Esophagus mucosa (tissue), 1 donor: Measurements from ENCODE around the gene FANK1. TPM values are rescaled to one million over a fixed set of nuclear protein-coding genes. Genes with fewer than 3 reads are reported as not detected.

Source experiments
- ATAC-seq: fragments of 200-7000 bp; cut with Tn5 transposase; one replicate; pipeline ENCODE4 v1.9.1; 2020
- total RNA-seq: library from RNA; stranded (reverse); gene quantifications from one replicate; pipeline ENCODE4 v1.2.4, GENCODE V29; 2023
- donor health status: DM: yes; HTN: yes; CAD: no.

The FANK1 gene
- total RNA-seq, 1 donor from 2014 or later: 3.2 TPM

DNA sequence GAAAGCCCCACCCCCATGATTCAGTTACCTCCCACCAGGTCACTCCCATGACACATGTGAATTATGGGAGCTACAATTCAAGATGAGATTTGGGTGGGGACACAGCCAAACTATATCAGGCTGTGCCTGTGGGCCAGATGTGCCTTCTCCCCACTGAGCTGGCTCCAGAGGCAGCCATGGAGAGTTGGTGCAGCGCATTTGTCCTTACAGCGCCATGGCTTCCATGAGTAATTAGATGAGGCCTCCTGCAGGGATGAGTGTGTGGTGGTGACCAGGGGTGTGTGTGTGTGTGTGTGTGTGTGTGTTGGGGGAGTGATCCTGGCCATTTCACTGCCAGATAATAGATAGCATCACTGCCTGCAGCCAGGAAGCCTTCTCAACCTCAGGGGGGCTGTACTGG lies 94.6 kb downstream of the FANK1 start:
- no peak for ATAC-seq

DNA sequence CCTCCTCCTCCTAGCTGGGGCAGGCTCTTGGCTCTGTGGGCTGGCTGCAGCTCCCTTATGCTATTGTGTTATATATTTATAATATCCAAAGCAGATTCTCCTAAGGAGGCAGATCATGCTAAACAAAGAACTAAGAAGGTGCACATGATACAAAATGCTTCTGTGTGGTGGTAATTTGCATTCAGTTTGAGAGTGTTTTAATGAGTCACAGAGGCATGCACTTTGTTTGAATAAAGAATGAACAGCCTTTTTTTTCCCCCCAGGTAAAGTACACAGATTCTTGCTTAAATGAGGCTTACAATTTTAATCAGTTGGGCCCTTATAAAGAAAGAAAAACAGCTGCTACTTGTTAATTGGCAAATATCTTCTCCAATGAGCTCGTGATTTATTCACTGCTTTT lies 95.0 kb downstream of the FANK1 start:
- no peak for ATAC-seq

DNA sequence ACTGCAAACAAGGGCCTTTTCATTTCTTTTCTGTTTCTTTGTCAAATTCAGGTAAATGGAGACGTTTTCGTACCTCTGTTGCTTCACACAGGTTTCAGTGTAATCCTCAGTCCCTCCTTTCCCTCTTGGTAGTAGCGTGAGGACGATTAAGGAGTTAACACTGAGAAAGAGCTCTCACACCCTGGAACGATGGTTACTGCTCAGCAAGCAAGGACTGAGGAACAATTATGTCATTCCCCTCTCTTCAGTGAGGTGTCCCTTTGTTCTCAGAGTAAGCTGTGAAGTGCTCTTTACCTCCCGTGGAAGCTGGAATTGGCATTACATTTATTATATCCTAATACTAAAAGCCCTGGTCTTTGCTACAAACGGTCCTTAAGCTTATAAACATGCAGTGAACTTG lies 95.9 kb downstream of the FANK1 start:
- ATAC-seq: no peak

DNA sequence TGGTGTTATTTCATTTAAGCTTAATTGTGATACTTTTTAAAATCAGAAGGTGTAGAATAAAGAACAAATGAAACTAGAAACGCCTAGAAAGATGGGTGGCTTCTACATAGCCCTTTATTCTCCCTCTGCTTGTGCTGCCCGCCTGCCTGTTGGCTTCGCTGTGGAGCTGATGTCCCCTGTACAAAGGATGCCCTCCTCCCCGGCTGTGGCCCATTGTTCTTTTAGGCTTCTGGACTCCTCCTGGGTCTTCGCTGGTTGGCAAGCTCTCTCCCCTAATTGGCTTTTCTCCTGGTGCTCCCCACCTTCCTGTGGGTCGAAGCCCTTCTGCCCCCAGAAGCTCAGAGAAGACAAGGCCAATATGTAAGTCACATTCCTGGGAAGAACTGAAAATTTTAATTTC lies 98.2 kb downstream of the FANK1 start:
- no peak for ATAC-seq

DNA sequence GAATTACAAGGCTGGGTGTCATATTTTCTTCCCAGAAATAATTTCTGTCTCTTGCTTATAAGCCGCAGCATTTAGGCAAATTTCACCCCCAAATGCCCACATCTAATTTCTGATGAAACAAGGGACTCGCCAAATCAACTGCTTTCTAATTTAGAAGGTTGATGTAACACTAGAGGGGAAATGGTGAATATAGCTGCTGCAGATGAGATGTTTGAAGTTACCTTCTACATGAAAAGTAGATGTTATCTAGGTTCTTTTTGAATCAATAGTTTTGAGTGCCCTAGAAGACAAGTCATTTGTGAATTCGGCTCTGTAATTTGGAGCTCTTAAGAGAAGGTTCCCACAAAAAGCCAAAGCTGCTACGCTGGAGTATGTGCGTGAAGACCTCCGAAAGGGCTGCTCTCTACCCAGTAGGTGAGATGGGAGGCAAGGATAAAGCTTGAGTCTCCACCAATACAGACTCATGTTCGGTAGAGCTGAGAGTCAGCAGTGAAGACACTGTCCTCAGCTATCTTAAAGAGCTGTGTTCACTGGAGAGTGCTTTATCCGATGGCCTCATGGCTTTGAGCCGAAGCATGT lies 99.5 kb downstream of the FANK1 start:
- no peak for ATAC-seq

DNA sequence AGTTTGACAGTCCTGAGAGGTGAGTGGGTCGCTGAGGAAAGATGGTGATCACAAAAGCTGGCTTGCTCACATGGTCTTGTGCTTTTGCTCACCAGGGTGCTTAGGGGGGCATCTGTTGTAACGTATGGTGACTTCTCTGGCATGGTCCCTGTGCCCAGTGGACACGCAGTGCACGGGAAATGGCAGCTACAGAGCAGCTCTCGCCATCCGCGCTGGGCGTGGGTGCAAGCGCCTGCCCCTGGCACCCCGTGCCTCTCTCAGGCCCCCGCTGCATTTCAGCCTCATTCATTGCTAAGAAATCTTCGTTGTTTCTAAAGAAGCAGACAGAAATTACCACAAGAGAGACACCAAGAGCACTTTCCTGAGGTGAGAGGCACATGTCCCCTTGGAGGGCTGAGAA lies 101.2 kb downstream of the FANK1 start:
- ATAC-seq: no peak

DNA sequence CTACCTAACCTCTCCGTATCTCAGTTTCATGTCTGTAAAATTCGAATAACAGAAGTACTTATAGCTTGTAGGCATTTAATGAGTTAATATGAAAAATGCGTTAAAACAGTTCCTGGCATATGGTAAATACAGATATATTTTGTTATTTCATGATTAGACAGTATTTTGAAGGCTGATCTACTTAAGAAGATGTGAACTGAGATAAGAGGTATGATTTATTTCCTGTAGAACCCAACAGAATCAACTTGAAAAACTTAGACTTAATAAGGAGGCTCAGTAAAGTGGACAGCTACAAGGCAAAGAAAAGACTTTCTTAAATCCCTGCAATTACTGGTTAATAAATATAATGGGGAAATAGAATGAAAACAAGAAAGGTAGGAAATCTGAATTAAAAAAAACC lies 103.3 kb downstream of the FANK1 start:
- no peak for ATAC-seq

DNA sequence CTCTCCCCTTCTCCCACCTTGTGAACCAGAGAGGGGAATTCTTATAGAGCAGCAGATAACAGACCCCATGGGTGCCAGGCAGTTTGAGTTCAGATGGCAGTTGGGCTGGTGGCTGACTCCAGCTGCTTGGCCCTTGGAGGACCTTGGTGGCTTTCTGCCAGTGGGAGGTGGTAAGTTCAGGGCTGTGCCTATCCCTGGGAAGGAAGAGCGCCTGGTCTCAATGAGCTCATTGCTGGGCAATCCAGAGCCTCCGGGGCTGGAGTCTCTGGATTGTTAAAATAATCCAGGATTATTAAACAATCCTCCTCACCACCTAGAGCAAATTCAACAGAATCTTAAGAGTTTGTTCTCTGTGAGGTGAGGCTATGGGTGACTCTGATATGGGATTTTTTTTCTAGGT lies 105.2 kb downstream of the FANK1 start:
- ATAC-seq: no peak

DNA sequence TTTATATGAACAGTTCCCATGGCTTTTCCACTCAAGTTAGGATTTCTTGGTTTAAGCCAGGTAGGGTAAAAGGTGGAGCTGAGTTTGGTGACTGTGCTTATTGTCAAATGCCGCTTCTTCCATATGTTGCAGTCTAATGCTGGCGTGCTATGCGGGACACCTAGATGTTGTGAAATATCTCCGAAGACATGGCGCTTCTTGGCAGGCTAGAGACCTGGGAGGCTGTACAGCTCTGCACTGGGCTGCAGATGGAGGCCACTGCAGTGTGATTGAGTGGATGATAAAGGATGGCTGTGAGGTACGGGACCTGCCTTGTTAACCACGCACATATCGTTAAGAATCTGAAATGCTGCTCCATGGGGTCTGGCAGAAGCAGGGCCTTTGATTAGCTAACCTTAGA lies 108.4 kb downstream of the FANK1 start:
- ATAC-seq: no peak

DNA sequence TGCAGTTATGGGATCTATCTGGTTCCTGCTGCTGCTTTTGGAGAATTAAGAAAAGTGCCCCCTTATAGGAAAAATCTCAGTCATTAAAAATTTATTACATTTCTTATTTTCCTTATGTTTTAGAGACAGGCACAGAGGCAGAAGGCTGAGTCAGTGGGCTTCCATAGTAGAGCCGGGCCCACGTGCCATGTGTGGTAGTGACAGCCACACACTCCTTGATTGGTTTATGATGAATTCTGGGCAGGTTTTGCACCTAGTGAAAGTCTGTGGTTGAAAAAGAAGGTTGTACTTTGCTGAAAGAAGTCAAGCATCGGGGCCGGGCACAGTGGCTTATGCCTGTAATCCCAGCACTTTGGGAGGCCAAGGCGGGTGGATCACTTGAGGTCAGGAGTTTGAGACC lies 109.9 kb downstream of the FANK1 start:
- ATAC-seq: no peak

DNA sequence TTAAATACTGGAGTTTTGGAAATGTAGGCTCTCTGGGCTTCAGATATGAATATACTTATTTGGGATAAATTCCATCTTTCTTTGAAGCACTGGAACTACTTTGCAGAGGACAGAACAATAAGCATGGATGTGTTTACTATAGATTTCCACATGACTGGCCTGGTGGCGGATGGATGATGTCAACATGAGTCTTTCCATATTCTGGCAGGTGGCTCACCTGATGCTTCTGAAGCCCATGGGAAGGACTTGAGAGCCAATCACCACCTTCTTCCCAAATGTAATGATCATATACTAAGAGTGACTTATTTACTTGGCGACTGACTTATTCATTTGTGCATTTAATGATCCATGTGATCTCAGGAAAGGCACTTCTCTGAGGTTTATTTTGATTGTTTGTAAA lies 110.5 kb downstream of the FANK1 start:
- no peak for ATAC-seq

DNA sequence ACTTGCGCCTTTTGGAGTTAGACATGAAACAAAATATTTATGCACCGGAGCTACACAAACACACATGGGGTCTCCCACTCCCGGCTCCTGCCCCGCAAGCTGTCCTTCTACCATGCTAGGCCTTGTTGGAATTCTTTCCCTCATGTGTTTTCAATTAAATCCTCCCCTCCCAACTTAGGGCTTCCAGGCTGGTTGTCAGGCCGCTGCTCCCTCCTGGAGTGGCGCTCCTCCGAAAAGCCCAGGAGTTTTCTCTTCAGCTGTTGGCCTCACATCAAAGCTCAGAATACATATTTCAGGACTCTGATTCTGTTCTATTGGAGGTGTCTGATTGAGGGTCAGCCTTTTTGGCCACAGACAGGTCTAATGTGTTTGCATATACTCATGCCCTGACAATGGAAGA lies 113.3 kb downstream of the FANK1 start:
- ATAC-seq: no peak

DNA sequence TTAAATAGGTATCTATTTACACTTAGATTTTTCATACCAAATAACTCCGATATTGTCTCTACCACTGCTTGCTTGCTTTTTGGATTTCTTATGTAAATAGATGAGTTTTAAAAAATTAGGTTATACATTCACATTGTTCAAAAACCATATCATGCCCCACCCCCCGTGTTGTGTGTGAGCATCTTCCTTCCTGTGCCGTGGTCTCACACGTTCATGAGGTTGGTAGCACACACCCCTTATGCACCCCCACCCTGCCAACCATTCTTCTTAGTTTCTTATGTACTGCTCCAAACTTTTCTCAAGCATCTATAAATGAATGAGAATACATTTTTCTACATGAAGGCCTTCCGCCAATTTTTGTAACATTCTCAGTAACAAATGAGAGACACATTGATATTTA lies 115.6 kb downstream of the FANK1 start:
- ATAC-seq: no peak

DNA sequence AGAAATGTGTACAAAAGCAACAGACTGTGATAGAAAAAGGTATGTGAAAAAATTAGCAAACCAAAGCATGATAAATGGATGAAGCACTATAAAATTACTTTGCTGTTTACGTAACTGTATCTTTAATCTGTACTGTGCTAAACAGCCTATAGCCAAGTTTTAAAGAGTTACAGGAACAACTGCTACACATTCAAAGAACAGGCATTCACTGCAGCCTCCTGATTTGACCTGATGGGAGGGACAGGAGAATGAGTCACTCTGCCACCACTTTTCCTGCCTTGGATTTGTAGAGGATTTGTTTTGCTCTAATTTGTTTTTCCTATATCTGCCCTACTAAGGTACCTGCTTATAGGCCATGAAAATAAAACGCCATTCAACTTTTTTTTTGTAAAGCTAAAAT lies 116.1 kb downstream of the FANK1 start:
- no peak for ATAC-seq

DNA sequence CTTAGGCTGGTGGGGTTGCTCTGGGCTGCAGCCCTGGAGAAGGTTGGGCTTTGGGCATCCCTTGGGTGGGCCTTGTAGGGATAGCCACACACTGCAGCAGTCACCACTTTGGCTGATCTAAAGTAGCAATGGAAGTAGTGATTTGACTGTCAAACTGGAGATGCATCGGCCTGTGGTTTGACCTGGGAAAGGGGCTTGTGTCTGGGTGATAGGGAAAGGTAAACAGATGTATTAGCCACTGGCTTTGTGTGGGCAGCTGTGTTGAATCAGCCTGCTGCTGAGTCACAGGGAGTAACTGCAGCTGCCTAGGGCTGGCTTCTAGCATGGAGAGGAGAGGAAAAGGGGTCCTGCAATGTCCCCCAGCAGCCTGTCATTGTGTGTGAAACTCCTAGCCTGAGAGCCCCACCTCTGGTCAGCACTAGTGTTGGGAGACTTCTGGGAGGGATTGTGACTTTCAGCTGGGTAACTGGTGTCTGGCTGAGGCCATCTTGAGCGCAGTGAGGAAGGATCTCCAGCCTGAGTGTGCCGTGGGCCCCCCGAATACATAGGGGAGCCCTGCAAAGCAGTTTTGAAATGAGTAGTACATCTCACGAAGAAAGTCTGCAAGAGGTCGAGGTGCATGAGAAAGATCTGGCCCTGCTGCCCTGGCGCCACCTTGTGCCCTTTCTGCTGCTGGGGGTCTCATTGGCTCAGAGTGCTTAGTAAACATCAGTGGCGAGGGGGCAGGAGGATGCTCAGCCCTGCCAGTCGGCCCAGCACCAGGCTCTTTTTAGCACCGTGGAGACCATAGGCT lies 117.3 kb downstream of the FANK1 start:
- ATAC-seq: no peak

DNA sequence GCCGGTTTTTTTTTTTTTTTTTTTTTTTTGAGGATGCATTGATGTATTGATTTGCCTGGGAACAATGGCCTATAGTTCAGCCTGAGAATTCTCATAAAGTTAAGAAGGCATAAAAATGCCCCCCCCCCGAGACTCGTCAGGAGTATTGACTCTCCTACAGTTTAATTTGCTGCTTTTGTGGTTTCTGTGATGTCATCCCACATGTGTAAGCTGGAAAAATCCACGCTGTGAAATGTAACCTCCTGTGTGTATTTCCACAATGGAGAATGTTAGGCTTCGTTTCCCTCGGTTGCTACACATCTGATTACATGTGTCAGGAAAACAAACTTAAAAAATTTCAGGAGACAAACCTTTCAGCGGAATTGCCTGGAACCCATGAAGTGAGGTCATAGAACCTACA lies 117.9 kb downstream of the FANK1 start:
- no peak for ATAC-seq

DNA sequence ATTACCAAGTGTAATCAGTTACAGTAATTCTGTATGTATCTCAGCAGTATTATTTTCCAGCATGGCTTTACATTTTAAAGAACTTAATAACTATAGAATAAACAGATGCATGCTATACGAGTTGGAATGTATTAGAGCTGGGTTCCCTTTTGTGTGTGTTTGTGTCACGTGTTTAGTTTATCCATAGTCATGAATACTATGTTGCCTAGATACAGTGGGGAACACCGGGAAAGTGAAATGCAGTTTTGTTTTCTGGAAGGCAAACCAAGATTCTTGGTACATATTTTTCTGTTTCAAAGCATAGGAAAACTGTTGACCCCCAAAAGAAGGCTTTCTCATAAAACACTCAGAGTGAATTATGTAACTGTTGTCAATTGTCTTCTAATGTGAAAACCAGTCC lies 119.0 kb downstream of the FANK1 start:
- no peak for ATAC-seq

DNA sequence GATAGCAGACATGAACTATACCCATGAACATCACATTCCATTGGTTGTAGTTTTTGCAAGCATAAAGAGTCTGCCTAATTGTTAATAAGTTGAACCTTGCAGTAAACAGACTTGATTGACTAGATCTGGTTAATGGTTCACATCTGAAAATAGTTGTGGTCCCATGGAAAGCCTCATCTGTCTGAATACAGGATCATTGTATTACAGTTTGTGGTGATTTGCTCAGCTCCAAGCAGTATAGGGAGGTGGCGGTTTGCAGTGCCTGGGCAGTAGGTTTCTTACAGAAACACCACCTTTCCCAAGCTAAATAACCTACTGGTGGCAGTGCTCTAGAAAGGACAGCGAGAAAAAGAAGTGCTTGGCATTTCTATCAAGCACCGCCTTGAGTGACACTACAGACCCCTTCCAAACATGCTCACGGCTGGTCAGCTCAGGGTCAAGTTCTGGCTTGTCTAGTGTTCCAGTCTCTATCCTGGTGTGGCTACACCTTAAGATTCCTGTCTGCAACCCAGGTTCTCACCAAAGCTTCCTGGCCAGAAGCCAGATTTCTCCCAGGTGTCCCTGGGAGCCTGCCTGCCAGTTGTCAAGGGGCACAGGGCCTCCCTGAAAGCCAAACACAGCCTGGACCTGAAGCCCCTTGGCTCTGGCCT lies 119.9 kb downstream of the FANK1 start:
- ATAC-seq: no peak

DNA sequence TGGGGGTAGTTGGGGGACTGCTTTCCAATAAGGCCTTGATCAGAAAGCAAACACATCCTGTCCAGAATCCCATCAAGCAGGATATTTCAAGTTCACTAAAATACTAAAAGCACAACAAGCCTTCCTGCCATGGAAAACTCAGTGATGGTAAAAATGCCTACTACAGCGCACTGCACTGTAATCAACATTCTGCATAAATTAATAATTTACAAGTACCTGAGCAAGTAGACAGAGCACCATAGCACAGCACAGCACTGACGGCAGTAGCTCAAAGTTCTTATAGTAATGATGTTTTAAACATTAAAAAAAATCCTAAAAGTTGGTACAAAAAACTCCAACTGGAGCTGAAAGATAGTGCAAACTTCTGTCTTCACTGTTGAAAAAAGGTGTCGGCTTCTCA lies 120.5 kb downstream of the FANK1 start:
- ATAC-seq: no peak

DNA sequence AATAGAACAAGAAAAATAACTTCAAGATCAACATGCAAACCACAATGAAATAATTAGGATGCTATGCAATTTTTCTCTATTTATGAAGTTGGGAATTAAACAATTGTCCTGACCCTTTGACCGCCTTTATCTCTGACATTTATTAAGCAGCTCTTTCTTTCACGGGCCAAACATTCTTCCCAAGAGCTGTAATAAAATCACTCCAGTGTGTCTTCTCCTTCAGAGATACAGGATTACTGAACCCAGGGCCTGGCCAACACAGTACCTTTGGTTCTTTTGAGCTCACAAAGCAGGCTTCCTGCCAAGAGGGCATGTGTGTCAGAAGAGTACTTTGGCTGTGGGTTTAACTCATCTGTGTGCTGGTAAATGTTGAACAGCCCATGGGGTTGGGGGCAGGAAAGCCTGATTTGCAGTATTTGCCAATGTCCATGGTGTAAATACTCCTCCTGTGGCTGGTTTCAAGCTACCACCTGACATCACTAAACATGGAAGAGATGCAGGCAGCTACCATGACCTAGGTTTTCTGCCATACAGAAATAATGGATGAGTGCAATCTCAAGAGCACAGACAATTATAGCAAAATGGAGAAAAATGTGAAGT lies 121.7 kb downstream of the FANK1 start:
- no peak for ATAC-seq

DNA sequence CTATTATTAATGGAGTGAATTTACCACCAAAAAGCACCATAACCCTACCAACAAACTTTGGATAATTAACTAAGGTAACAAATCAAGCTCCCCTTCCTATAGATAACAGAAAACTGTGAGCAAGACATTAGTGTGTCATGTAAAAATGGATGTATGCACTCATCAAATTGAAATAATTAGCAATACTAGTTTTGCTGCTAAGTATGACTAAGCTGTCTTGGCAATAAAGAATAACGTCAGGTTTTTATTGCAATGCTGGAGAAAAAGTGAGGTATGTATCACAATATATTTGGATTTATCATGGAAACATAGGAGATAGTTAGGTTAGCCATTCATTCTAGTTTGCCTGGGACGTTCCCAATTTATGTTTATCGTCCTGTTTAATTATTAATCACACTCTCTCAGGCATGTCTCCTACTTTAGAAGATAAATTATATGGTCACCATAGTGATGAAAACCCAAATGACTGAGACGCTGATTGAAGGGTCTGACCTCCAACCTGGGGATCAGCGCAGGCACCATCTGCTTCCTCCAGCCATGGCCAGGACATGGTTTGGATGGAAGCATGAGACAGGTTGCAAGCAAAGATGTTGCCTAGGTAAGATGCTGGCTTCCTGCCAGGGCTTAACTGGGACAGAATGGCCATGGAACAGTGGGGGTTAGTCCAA lies 125.6 kb downstream of the FANK1 start:
- no peak for ATAC-seq

DNA sequence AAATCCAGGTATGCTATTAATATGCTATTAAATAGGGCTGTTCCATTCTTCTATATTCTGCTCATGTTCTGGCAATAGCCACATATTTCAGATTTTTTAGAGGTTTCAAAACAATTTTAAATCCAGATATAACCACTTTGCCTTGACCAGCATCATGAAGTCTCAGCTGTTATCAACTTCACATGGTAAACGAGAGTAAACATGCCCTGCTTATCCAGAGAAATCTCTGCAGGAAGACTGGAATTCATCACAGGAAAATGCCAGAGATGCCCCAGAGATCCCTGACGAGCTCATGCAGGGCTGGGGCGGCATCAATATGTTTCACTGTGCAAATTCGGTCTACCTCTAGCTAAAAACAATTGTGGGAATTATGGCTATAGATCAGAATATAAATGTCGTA lies 126.5 kb downstream of the FANK1 start:
- no peak for ATAC-seq

DNA sequence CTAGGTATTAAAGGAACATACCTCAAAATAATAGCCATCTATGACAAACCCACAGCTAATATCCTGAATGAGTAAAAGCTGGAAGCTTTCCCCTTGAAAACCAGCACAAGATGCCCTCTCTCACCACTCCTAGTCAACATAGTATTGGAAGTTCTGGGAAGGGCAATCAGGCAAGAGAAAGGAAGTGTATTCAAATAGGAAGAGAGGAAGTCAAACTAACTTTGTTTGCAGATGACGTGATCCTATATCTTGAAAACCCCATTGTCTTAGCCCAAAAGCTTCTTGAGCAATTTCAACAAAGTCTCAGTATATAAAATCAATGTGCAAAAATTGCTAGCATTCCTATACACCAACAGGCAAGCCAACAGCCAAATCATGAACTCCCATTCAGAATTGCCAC lies 131.3 kb downstream of the FANK1 start:
- ATAC-seq: no peak
